Memory B cell (primary cell): ENCODE measurements around the gene CCR9.
"Not testable (repeated sequence)": the region's sequence is repeated elsewhere in the genome, so short reads cannot be mapped to it uniquely, and the experiment has no call there.

Source experiments
- ATAC-seq: fragments of 150-1000 bp; cut with Tn5 transposase; 2 replicates; pipeline ENCODE4 v1.10.0; 2021; ENCODE audit warnings: low read depth, mild to moderate bottlenecking, moderate library complexity
- DNase-seq, 2 donors: peaks; one replicate each; pipeline ENCODE4 v3.0.0; 2022; ENCODE audit warnings: low spot score in 2 of 2
- H3K27ac Mint-ChIP-seq: one replicate; pipeline ENCODE4 v1.8.0; 2022; ENCODE audit warnings: mild to moderate bottlenecking, moderate library complexity, mixed read lengths
- H3K27me3 Mint-ChIP-seq: one replicate; pipeline ENCODE4 v1.8.0; 2022; ENCODE audit warnings: mixed read lengths
- H3K36me3 Mint-ChIP-seq: one replicate; pipeline ENCODE4 v1.8.0; 2022; ENCODE audit warnings: mild to moderate bottlenecking, mixed read lengths
- H3K4me1 Mint-ChIP-seq: one replicate; pipeline ENCODE4 v1.8.0; 2022; ENCODE audit warnings: mixed read lengths
- H3K4me3 Mint-ChIP-seq: one replicate; pipeline ENCODE4 v1.8.0; 2022; ENCODE audit warnings: mild to moderate bottlenecking, moderate library complexity, mixed read lengths
- H3K9me3 Mint-ChIP-seq: one replicate; pipeline ENCODE4 v1.8.0; 2022; ENCODE audit warnings: mixed read lengths

Gene CCR9, protein sequence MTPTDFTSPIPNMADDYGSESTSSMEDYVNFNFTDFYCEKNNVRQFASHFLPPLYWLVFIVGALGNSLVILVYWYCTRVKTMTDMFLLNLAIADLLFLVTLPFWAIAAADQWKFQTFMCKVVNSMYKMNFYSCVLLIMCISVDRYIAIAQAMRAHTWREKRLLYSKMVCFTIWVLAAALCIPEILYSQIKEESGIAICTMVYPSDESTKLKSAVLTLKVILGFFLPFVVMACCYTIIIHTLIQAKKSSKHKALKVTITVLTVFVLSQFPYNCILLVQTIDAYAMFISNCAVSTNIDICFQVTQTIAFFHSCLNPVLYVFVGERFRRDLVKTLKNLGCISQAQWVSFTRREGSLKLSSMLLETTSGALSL

DNA sequence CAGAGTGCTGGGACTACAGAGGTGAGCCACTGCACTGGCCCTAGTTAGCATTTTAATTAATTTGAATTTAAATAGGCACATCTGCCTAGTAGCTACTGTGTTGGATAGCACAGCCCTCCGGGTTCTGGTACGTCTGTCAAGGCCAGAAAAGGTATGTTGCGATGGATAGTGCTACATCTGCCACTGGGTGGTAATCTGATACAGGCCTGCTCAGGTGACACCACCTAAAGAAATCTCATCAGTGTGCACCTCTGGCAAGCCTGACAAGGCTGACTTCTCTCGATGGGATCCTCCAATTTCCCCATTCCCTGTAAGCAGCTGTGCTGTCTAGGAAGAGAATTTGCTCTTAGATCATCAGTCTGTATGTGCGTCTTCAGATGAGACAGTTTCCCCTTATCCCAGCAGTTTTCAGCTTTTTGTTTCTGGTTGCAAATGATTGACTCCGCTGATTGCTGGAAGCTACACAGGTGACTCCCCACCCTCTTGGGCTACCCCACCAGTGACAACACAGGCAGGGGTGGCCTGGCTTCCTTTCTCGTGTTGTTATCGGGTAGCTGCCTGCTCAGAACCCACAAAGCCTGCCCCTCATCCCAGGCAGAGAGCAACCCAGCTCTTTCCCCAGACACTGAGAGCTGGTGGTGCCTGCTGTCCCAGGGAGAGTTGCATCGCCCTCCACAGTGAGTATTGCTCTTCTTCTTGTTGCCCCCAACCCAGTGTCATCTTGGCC is at the start of gene CCR9:
Gene CCR9 (plus strand): TSS at position 565 of the 727 bp plus-strand sequence. CDS start 8,391 bp downstream, outside the sequence.
- H3K4me3 Mint-ChIP-seq: no peak within 1 kb of the TSS
- DNase-seq: no peak
- H3K27ac Mint-ChIP-seq: no peak within 1 kb of the TSS
- no peaks in the 10 kb centered on the region for H3K9me3 Mint-ChIP-seq
- no peak for ATAC-seq
- peaks cover 9% of the 10 kb centered on the region for H3K27me3 Mint-ChIP-seq
- peaks cover 12% of the 10 kb centered on the region for H3K4me1 Mint-ChIP-seq
- H3K36me3 Mint-ChIP-seq: no peaks in the 10 kb centered on the region

DNA sequence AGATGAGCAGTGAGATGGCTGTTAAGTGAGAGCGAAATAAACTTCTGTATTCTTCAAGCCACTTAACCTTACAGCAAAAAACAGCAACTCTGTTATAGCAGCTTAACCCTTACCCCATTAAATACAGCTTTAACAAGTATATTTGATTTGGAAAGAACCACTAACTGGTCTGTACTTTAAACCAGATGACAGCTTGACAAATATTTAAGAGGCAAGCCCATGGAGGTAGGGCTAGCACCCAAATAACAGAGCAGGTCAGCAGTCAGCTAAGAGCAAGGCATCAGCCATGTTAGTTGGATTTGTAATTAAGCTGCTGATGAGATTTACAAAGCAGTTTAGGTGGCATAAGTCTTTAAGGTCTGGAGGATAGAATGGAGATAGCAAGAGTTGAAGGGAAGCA is 47.9 kb upstream of the CCR9 start:
- no peaks in the 10 kb centered on the region for H3K27me3 Mint-ChIP-seq

DNA sequence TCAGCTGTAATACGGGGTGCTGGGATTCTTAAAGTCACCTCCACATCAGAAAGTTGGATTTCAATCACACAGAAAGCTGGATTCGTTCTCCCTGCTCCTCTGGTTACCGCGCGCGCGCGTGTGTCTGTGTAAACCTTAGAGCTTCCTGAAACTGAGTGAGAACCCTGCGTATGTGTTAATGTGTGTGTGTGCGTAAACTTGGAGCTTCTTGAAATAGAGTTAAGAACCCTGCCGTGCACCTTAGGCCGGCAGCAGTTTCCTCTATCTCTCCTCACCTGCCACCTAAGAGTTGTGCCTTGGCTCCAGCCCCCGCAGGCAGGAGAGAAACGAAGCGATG is 45.0 kb upstream of the CCR9 start:
- Mint-ChIP-seq H3K4me3 (peak overlapping the region; percentile 95), H3K36me3 (peaks cover 15% of the 10 kb centered on the region), H3K27me3 (no peaks in the 10 kb centered on the region), H3K9me3 (no peaks in the 10 kb centered on the region), H3K27ac (peak overlapping the region; percentile 98), H3K4me1 (peaks cover 16% of the 10 kb centered on the region)
- ATAC-seq: peak; percentile 48
- no peak for DNase-seq

More for the DNA sequence above, 47.9 kb upstream of the CCR9 start:
- Mint-ChIP-seq H3K27ac (no peak overlapping the region), H3K9me3 (no peaks in the 10 kb centered on the region), H3K4me3 (no peak overlapping the region), H3K36me3 (peaks cover 25% of the 10 kb centered on the region), H3K4me1 (peaks cover 16% of the 10 kb centered on the region)
- ATAC-seq (no peak), DNase-seq (no peak)

DNA sequence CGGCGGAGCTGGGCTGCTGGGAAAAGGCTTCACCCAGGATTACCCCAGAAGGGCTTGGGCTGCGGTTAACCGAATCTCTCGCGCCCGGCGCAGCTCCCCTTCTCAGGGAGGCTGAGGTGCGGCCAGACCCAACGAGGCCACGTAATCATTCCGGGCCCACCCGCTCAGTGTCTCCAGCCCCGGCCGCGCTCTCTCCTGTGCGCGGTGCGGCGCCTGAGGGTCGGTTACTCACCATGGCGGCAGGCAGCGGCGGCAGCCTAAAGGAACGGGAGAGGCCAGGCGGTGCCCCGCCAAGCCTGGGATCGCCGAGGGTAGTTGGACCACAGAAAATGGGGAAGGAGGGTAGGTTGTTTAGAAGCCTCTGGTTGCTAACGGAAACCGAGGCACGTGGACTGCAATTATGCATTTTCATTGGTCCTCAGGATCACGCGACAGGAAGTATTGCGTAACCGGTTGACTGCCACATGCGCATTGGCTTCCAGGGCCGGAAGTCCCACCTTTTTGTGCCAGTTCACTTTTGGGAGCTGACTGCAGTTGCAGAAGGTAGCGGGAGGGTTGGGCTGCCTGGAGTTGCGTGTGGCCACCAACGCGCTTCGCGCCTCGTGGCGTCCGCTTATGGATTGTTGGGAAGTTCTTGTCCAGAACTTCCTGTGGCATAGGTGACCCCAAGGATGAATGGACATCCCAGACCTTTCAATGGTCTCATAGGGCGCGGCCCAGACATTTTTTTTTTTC is 44.4 kb upstream of the CCR9 start, which contains the start of gene LZTFL1:
Gene LZTFL1 (minus strand): TSS at position 363 of the 735 bp plus-strand sequence. CDS start 128 bp downstream, at position 235.
- ATAC-seq (peak; percentile 95), DNase-seq (peak; percentile 76 to 87)
- H3K4me1 Mint-ChIP-seq: peaks cover 16% of the 10 kb centered on the region
- H3K9me3 Mint-ChIP-seq: no peaks in the 10 kb centered on the region
- H3K36me3 Mint-ChIP-seq: peaks cover 10% of the 10 kb centered on the region
- peak within 1 kb of the TSS; percentile 95 for H3K4me3 Mint-ChIP-seq
- peak within 1 kb of the TSS; percentile 98 for H3K27ac Mint-ChIP-seq
- H3K27me3 Mint-ChIP-seq: peaks cover under 1% of the 10 kb centered on the region

DNA sequence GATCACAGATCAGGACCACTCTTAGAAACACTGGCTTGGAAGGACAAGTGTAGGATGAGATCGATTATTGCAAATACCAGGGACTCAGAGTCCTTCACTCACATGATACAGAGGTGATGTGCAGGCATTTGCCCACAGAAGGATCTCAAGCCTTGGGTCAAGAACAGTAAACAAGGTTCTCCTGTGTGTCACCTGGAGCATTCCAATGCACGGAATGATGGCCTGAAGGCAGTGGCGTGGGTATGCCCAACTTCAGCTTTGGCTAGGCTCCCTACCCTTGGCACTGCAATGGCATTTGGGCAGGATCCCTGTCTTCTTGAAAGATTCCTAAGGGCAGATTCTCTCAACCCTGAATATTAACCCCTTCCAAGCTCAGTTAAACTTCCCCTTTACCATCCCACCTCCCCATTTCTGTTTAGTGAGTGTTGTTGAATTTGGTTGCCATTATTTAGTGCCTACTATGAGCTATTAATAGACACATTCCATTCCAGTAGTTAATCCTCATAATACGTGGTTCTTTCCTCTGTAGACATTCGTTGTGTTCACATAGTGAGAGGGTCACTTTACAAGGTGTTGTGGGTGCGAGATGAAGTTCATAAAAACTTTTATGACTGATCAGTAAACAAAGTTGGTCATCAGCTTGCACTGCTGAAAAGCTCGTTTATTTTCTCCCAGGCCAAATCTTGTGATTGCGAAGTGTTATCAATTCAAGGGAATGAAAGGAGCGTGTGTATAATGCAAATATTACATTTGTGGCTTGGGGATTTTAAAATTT is 43.3 kb upstream of the CCR9 start:
- H3K9me3 Mint-ChIP-seq: no peaks in the 10 kb centered on the region

DNA sequence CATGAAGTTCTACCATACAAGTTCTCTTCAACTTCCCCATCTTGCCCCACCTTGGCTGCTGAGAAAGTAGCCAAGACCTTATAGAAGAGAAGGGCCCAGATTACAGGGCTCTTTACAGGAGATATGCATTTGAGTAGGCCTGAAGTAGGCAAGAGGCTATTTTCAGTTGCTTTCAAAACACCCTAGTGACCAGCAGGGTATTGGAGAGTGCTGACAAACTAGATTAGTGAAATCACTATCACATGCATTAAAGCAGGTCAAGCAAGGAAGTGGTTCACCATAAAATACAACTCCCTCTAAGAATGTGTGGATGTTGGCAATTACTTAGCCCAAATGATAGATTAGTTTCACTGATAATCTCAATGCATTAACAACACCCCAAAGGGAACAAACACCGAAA is 41.7 kb upstream of the CCR9 start:
- Mint-ChIP-seq H3K27ac (no peak overlapping the region), H3K27me3 (peaks cover 5% of the 10 kb centered on the region), H3K36me3 (peaks cover 2% of the 10 kb centered on the region), H3K4me1 (peaks cover 12% of the 10 kb centered on the region), H3K9me3 (no peaks in the 10 kb centered on the region), H3K4me3 (no peak overlapping the region)
- ATAC-seq: no peak
- no peak for DNase-seq

More for the DNA sequence above, 43.3 kb upstream of the CCR9 start:
- Mint-ChIP-seq H3K27ac (no peak overlapping the region), H3K4me1 (peaks cover 16% of the 10 kb centered on the region), H3K36me3 (peaks cover 5% of the 10 kb centered on the region), H3K4me3 (no peak overlapping the region), H3K27me3 (peaks cover 3% of the 10 kb centered on the region)
- DNase-seq (no peak), ATAC-seq (no peak)

DNA sequence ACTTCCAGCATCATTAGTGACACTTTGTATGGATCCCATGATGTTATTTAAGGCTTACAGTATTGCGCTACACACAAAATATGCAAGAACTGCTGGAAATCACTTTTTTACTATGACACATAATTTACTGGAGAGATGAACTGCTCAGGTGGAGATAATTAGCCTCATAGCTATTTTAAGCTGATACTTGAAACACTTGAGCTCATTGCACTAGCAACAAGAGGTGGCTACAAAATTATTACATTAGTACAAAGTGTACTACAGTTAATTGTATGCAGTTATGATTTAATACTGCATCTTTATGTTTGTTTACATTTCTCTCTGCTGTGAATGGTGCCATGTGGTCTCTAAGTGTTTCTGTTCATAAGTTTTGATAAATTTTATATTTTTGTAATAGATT is 38.0 kb upstream of the CCR9 start:
- H3K36me3 Mint-ChIP-seq: peaks cover 2% of the 10 kb centered on the region
- no peak overlapping the region for H3K27ac Mint-ChIP-seq
- ATAC-seq (no peak), DNase-seq (no peak)
- H3K4me3 Mint-ChIP-seq: no peak overlapping the region
- peaks cover 16% of the 10 kb centered on the region for H3K27me3 Mint-ChIP-seq
- H3K4me1 Mint-ChIP-seq: no peaks in the 10 kb centered on the region
- H3K9me3 Mint-ChIP-seq: no peaks in the 10 kb centered on the region

DNA sequence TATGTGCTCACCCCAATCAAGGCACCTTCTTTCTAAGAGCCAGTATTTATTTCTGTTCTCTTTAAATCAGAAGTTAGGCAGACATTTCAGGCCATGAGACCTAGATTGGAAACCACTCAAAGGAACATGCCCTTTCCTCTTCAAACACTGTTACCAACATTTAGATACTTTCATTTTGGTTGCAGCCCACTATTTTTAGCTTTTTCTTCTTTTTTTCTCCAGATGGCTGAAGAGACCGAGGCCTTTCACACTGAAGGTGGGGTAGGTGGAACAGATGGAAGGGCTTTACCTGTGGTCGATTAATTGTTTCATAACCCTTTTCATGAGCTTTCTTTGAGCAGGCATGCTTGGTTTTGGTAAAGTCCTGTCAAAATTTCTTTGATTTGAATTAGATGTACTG is 33.5 kb upstream of the CCR9 start:
- Mint-ChIP-seq H3K4me3 (peak overlapping the region; percentile 15), H3K36me3 (peaks cover 14% of the 10 kb centered on the region), H3K9me3 (peaks cover 11% of the 10 kb centered on the region), H3K27me3 (peaks cover 17% of the 10 kb centered on the region), H3K4me1 (peaks cover 3% of the 10 kb centered on the region), H3K27ac (no peak overlapping the region)
- DNase-seq (no peak), ATAC-seq (no peak)

DNA sequence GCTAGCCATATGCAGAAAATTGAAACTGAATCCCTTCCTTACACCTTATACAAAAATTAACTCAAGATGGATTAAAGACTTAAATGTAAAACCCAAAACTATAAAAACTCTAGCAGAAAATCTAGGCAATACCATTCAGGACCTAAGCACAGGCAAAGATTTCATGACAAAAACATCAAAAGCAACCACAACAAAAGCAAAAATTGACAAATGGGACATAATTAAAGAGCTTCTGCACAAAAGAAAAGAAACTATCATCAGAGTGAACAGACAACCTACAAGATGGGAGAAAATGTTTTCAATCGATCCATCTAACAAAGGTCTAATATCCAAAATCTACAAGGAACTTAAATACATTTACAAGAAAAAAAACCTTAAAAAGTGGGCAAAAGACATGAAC is 30.0 kb upstream of the CCR9 start:
- peaks cover 14% of the 10 kb centered on the region for H3K4me1 Mint-ChIP-seq
- not testable (repeated sequence) for ATAC-seq, DNase-seq, H3K4me3 Mint-ChIP-seq, H3K27me3 Mint-ChIP-seq, H3K27ac Mint-ChIP-seq
- H3K36me3 Mint-ChIP-seq: peaks cover 14% of the 10 kb centered on the region
- peaks cover 11% of the 10 kb centered on the region for H3K9me3 Mint-ChIP-seq

DNA sequence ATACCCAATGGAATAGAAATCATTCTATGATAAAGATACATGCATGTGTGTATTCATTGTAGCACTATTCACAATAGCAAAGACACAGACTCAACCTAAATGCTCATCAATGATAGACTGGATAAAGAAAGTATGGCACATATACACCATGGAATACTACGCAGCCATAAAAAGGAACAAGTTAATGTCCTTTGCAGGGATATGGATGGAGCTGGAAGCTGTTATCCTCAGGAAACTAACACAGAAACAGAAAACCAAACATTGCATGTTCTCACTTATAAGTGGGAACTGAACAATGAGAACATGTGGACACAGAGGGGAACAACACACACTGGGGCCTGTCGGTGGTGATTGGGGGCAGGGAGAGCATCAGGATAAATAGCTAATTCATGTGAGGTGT is 29.3 kb upstream of the CCR9 start:
- not testable (repeated sequence) for DNase-seq, ATAC-seq, H3K27me3 Mint-ChIP-seq, H3K27ac Mint-ChIP-seq, H3K4me3 Mint-ChIP-seq
- Mint-ChIP-seq H3K9me3 (peaks cover 11% of the 10 kb centered on the region), H3K4me1 (peaks cover 14% of the 10 kb centered on the region), H3K36me3 (peaks cover 12% of the 10 kb centered on the region)

DNA sequence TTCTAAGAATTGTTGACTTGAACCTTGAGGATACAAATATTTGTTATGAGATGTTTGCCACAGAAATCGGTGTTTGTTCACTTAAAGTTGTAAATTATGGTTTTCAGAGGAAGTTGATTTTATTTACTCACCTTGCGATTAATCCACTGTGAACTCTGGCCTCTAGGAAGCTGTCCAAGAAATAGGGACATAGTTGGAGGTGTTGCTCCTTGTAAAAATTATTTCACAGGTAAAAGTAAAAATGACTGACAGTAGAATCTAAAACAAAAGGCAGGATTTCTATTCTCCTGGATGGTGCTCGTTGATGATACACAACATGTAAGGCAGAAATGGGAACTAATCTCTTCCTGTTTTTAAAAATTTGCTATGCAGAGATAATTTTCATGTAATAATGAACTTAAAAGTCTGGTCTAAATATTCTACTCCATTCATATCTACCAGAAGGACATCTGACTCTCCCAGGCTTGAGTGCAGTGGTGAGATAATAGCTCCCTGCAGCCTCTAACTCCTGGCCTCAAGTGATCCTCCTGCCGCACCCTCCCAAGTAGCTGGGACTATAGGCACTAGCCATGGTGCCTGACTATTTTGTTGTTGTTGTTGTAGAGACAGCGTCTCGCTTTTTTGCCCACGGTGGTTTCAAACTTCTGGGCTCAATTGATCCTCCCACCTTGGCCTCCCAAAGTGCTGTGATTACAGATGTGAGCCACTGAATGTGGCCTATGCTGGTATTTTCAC is 27.4 kb upstream of the CCR9 start:
- ATAC-seq (peak; percentile 46), DNase-seq (no peak)
- H3K36me3 Mint-ChIP-seq: peaks cover 15% of the 10 kb centered on the region
- peak overlapping the region; percentile 57 for H3K4me3 Mint-ChIP-seq
- peaks cover 14% of the 10 kb centered on the region for H3K4me1 Mint-ChIP-seq
- H3K27ac Mint-ChIP-seq: peak overlapping the region; percentile 79
- H3K27me3 Mint-ChIP-seq: peaks cover 18% of the 10 kb centered on the region
- H3K9me3 Mint-ChIP-seq: peaks cover 16% of the 10 kb centered on the region

DNA sequence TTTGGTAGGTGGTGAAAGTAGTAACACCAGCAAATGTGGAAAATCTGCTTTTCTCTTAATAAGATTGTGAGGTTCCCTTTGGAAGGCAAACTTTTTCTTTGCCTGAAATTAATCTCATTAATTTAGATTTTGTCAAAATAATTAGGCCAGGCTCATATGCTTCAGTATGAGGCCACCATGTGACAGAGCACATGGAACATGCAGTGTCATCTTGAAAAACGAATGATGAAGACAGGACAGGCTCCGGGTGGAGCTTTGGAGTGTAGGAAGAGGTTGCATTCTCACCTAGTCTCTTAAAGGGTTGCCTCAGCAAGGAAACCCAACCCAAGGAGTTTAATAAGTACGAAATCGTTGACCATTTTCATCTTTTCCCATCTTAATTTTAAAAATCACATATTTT is 25.9 kb upstream of the CCR9 start:
- Mint-ChIP-seq H3K27ac (peak overlapping the region; percentile 46), H3K36me3 (peaks cover 13% of the 10 kb centered on the region), H3K27me3 (peaks cover 16% of the 10 kb centered on the region), H3K4me1 (peaks cover 21% of the 10 kb centered on the region), H3K9me3 (peaks cover 16% of the 10 kb centered on the region), H3K4me3 (no peak overlapping the region)
- ATAC-seq (no peak), DNase-seq (no peak)
